ENCODE data around the gene ZMYND11.
A peak's percentile ranks its signal among the peaks of the same experiment; 100 is the strongest.
"Not testable (repeated sequence)": the region's sequence is repeated elsewhere in the genome, so short reads cannot be mapped to it uniquely, and the experiment has no call there.

ZMYND11 gene

DNA sequence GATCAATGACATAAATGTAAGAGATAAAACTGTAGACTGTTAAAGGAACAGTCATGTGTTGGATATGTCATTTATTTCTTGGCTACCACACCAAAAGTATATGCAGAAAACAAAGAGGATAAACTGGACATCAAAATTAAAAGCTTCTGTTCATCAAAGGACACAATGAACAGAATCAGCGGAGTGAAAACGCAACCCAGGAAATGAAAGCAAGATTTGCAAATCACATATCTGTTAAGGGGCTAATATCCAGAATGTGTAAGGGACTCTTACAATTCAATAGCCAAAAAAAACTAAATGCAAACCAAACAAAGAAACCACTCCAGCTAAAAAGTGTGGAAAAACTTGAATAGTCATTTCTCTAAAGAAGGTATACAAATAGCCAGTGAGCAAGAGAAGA lies 164.3 kb downstream of the ZMYND11 start:
- Mint-ChIP-seq H3K4me3 (peak overlapping the region; percentile 59 to 75), H3K4me1 (peaks cover 18 to 23% of the 10 kb centered on the region in 2 donors), H3K27ac (peak overlapping the region; percentile 83), H3K36me3 (peaks cover 0 to 9% of the 10 kb centered on the region in 2 donors), H3K9me3 (peaks cover 0 to 3% of the 10 kb centered on the region in 2 donors), H3K27me3 (no peaks in the 10 kb centered on the region)
- DNase-seq (no peak), ATAC-seq (replicated peaks) (peak; percentile 33 to 38)

DNA sequence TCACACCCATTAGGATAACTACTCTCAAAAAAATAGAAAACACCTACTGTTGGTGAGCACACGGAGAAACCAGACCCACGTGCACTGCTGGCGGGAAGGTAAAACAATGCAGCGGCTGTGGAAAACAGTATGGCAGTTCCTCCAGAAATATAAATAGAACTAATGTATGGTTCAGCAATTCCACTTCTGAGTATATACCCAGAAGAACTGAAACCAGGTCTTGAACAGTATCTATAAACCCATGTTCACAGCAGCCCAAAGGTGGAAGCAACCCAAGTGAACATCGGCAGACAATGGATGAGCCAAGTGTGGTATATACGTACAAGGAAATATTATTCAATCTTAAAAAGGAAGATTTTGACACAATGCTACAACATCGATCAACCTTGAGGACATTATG lies 164.7 kb downstream of the ZMYND11 start:
- H3K36me3 Mint-ChIP-seq: peaks cover 0 to 9% of the 10 kb centered on the region in 2 donors
- peak; percentile 92 to 97 for ATAC-seq (replicated peaks)
- peak overlapping the region; percentile 59 to 75 for H3K4me3 Mint-ChIP-seq

DNA sequence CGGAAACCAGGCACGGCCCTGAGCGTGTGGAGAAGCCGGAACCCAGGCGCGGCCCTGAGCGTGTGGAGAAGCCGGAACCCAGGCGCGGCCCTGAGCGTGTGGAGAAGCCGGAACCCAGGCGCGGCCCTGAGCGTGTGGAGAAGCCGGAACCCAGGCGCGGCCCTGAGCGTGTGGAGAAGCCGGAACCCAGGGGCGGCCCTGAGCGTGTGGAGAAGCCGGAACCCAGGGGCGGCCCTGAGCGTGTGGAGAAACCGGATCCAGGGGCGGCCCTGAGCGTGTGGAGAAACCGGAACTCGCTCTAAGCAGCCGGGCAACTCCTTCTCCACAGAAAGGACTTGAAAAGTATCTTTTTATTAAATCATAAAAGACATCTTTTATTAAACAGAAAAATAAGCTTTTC lies 165.3 kb downstream of the ZMYND11 start:
- not testable (repeated sequence) for H3K36me3 Mint-ChIP-seq; H3K27me3 Mint-ChIP-seq; DNase-seq; ATAC-seq (replicated peaks); H3K27ac Mint-ChIP-seq; H3K9me3 Mint-ChIP-seq
- Mint-ChIP-seq H3K4me3 (peak overlapping the region in 1 of 2 donors; percentile 59), H3K4me1 (peaks cover 27 to 29% of the 10 kb centered on the region in 2 donors)

More for the DNA sequence above, 164.7 kb downstream of the ZMYND11 start:
- no peak for DNase-seq
- H3K27ac Mint-ChIP-seq: peak overlapping the region; percentile 83
- H3K4me1 Mint-ChIP-seq: peaks cover 23% of the 10 kb centered on the region in 2 donors
- H3K27me3 Mint-ChIP-seq: no peaks in the 10 kb centered on the region
- peaks cover 0 to 3% of the 10 kb centered on the region in 2 donors for H3K9me3 Mint-ChIP-seq

DNA sequence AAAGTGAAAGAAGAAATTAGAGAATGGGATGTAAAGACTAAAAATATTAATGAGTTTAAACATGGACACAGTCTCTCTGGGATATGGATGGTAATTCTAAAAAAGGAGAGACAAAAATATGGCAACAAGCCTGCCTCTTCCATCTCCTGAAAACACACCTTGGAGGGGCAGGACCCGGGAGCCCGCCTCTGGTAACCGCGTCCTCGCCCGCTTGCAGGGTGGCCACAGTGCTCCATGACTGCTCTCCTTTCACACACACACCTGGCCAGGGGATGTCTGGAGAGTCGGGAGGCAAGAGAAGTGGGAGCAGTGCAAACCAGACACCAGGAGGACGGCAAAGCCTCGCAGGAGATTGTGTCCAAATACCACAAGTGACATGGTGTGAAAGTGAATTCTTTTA lies 166.3 kb downstream of the ZMYND11 start:
- Mint-ChIP-seq H3K4me1 (peaks cover 33 to 38% of the 10 kb centered on the region in 2 donors), H3K27ac (peak overlapping the region; percentile 79)

More for the DNA sequence above, 166.3 kb downstream of the ZMYND11 start:
- DNase-seq: no peak
- Mint-ChIP-seq H3K9me3 (peaks cover 0 to 3% of the 10 kb centered on the region in 2 donors), H3K4me3 (no peak overlapping the region), H3K27me3 (no peaks in the 10 kb centered on the region), H3K36me3 (peaks cover 0 to 7% of the 10 kb centered on the region in 2 donors)
- no peak for ATAC-seq (replicated peaks)

All from stimulated activated naive B cell treated with anti-CD40 and anti-IgM and Interleukin-4, amounts not matched to agents 10 μg/mL and 1 μg/mL and 100 μg/mL, for 72 hours (primary cell).